Left ventricle myocardium inferior (tissue), 1 donor: ENCODE measurements around the gene C6orf52. TPM values are rescaled to one million over a fixed set of nuclear protein-coding genes. Genes with fewer than 3 reads are reported as not detected.
"Not testable (repeated sequence)": the region's sequence is repeated elsewhere in the genome, so short reads cannot be mapped to it uniquely, and the experiment has no call there.

Source experiments
- DNase-seq: peaks from one replicate; pipeline ENCODE4 v3.0.0-alpha.2; 2020
- H3K27ac ChIP-seq: fragments of 200-600 bp; replicated peaks from 2 replicates; pipeline ENCODE4 v1.8.0; 2021
- H3K27me3 ChIP-seq: fragments of 200-600 bp; 2 replicates; pipeline ENCODE4 v1.8.0; 2021; ENCODE audit warnings: low read depth
- H3K36me3 ChIP-seq: fragments of 200-600 bp; 2 replicates; pipeline ENCODE4 v1.8.0; 2021
- H3K4me1 ChIP-seq: fragments of 200-600 bp; 2 replicates; pipeline ENCODE4 v1.8.0; 2021
- H3K4me3 ChIP-seq: fragments of 200-600 bp; 2 replicates; pipeline ENCODE4 v1.8.0; 2021; ENCODE audit warnings: mild to moderate bottlenecking, moderate library complexity
- H3K9me3 ChIP-seq: fragments of 200-600 bp; replicated peaks from 2 replicates; pipeline ENCODE4 v1.8.0; 2021
- CTCF ChIP-seq: fragments of 200-600 bp; IDR thresholded peaks from 2 replicates; pipeline ENCODE4 v1.8.0; 2021; ENCODE audit warnings: antibody characterized with exemption, mild to moderate bottlenecking, borderline replicate concordance
- intact Hi-C: fragments of 100-400 bp; cut with micrococcal nuclease; formaldehyde crosslinking; loops from one replicate; pipeline ENCODE4 v1.11.0; 2022
- total RNA-seq: library from RNA; stranded (reverse); fragmentation: NEBNext Ultra II Directional; extraction: Animal tissue kit (Norgen Biotek cat#: 25700); gene quantifications from one replicate; pipeline ENCODE4 v1.2.1, GENCODE V29; 2021
- donor health status: DM: no; HTN: yes; CAD: no; lungs with severe emphysema.

C6orf52 gene
- total RNA-seq, 1 donor from 2014 or later, result 1.5 TPM

- no peaks in the 10 kb centered on the region for H3K4me1 ChIP-seq
- H3K4me3 ChIP-seq, result no peak overlapping the region
- peaks cover 11% of the 10 kb centered on the region for H3K27me3 ChIP-seq
- no peak for DNase-seq
- intact Hi-C loops, result no loop called here
- H3K9me3 ChIP-seq, result peaks cover 10% of the 10 kb centered on the region
- TF ChIP-seq CTCF, result no peak
- H3K27ac ChIP-seq, result no peak overlapping the region
- no peaks in the 10 kb centered on the region for H3K36me3 ChIP-seq
Measured at GRCh38 chr6:10668126-10668917, 26.1 kb downstream of the C6orf52 start.

GRCh38 chr6:10665595-10665994 lies 28.8 kb downstream of the C6orf52 start:
- Histone ChIP-seq H3K9me3 (peaks cover 10% of the 10 kb centered on the region), H3K27me3 (peaks cover 11% of the 10 kb centered on the region)
- H3K27ac ChIP-seq, H3K4me1 ChIP-seq, intact Hi-C loops, DNase-seq, H3K36me3 ChIP-seq, H3K4me3 ChIP-seq: not testable (repeated sequence)

GRCh38 chr6:10662742-10663141 lies 31.7 kb downstream of the C6orf52 start:
- no peak overlapping the region for H3K4me3 ChIP-seq
- H3K4me1 ChIP-seq, result no peaks in the 10 kb centered on the region

GRCh38 chr6:10662207-10662606 lies 32.2 kb downstream of the C6orf52 start:
- H3K27ac ChIP-seq, result no peak overlapping the region
- intact Hi-C loops, result no loop called here
- H3K27me3 ChIP-seq, result no peaks in the 10 kb centered on the region
- H3K4me3 ChIP-seq, result no peak overlapping the region
- H3K36me3 ChIP-seq, result no peaks in the 10 kb centered on the region
- H3K9me3 ChIP-seq, result peaks cover 10% of the 10 kb centered on the region
- TF ChIP-seq CTCF, result no peak
- DNase-seq, result no peak
- no peaks in the 10 kb centered on the region for H3K4me1 ChIP-seq

More at GRCh38 chr6:10662742-10663141, 31.7 kb downstream of the C6orf52 start:
- H3K27me3 ChIP-seq, result peaks cover 3% of the 10 kb centered on the region
- no peak for DNase-seq
- TF ChIP-seq CTCF, result no peak
- H3K27ac ChIP-seq, result no peak overlapping the region
- intact Hi-C loops, result no loop called here
- H3K36me3 ChIP-seq, result no peaks in the 10 kb centered on the region
- peaks cover 10% of the 10 kb centered on the region for H3K9me3 ChIP-seq

GRCh38 chr6:10660431-10661191 lies 33.8 kb downstream of the C6orf52 start:
- DNase-seq, H3K27me3 ChIP-seq, H3K36me3 ChIP-seq, intact Hi-C loops, H3K4me1 ChIP-seq, H3K27ac ChIP-seq, H3K4me3 ChIP-seq: not testable (repeated sequence)
- H3K9me3 ChIP-seq, result peaks cover 10% of the 10 kb centered on the region

GRCh38 chr6:10659699-10660348 lies 34.6 kb downstream of the C6orf52 start:
- peaks cover 8% of the 10 kb centered on the region for H3K27me3 ChIP-seq
- DNase-seq, result peak; percentile 16
- no peaks in the 10 kb centered on the region for H3K36me3 ChIP-seq
- TF ChIP-seq CTCF, result no peak
- H3K4me3 ChIP-seq, result peak overlapping the region; percentile 52
- no peak overlapping the region for H3K27ac ChIP-seq
- H3K9me3 ChIP-seq, result peaks cover 7% of the 10 kb centered on the region
- intact Hi-C loops, result no loop called here
- H3K4me1 ChIP-seq, result no peaks in the 10 kb centered on the region
